Neural crest cell (in vitro differentiated cells): ENCODE results near the gene CUBN. TPM values are rescaled to one million over a fixed set of nuclear protein-coding genes. Genes with fewer than 3 reads are reported as not detected.

ENCODE experiments used
- DNase-seq: peaks from one replicate; pipeline ENCODE4 v3.0.0; 2021; ENCODE audit warnings: low read depth, mixed read lengths, low spot score
- H3K27ac Mint-ChIP-seq: one replicate; pipeline ENCODE4 v1.8.0; 2021; ENCODE audit warnings: mild to moderate bottlenecking, mixed read lengths; ENCODE audit not compliant: unreplicated experiment
- H3K27me3 Mint-ChIP-seq: 2 replicates; pipeline ENCODE4 v1.8.0; 2021; ENCODE audit warnings: low read depth, mild to moderate bottlenecking, mixed read lengths
- H3K36me3 Mint-ChIP-seq: 2 replicates; pipeline ENCODE4 v1.8.0; 2021; ENCODE audit warnings: low read depth, mild to moderate bottlenecking, mixed read lengths
- H3K4me1 Mint-ChIP-seq: 2 replicates; pipeline ENCODE4 v1.8.0; 2021; ENCODE audit warnings: mixed read lengths
- H3K4me3 Mint-ChIP-seq: one replicate; pipeline ENCODE4 v1.8.0; 2021; ENCODE audit warnings: mild to moderate bottlenecking, mixed read lengths
- H3K9me3 Mint-ChIP-seq: 2 replicates; pipeline ENCODE4 v1.8.0; 2021; ENCODE audit warnings: mixed read lengths
- CTCF ChIP-seq: fragments of 200-600 bp; sonication (generic); conservative IDR thresholded peaks from 2 replicates; pipeline ENCODE4 v1.5.0; 2021; ENCODE audit warnings: antibody characterized with exemption, mild to moderate bottlenecking
- total RNA-seq: library from RNA; stranded (reverse); gene quantifications from 2 replicates; pipeline ENCODE4 v1.2.1, GENCODE V29; 2021

CUBN gene
- total RNA-seq, 1 donor from 2014 or later = 2.2 TPM

- Mint-ChIP-seq H3K9me3 (peaks cover under 1% of the 10 kb centered on the region), H3K27ac (no peak overlapping the region), H3K4me3 (no peak overlapping the region), H3K4me1 (peaks cover 23% of the 10 kb centered on the region), H3K36me3 (peaks cover 4% of the 10 kb centered on the region), H3K27me3 (no peaks in the 10 kb centered on the region)
- DNase-seq = no peak
- TF ChIP-seq CTCF = no peak
These were observed 219.4 kb downstream of the CUBN start for GRCh38 chr10:16909961-16910792.

- Mint-ChIP-seq H3K27me3 (no peaks in the 10 kb centered on the region), H3K27ac (no peak overlapping the region), H3K4me3 (no peak overlapping the region)
These were observed 220.3 kb downstream of the CUBN start for GRCh38 chr10:16909271-16909767.

GRCh38 chr10:16907687-16908086 lies 221.9 kb downstream of the CUBN start:
- no peak for DNase-seq
- H3K36me3 Mint-ChIP-seq = peaks cover 6% of the 10 kb centered on the region
- no peaks in the 10 kb centered on the region for H3K27me3 Mint-ChIP-seq
- H3K4me3 Mint-ChIP-seq = no peak overlapping the region
- TF ChIP-seq CTCF = no peak
- peaks cover 12% of the 10 kb centered on the region for H3K9me3 Mint-ChIP-seq
- no peak overlapping the region for H3K27ac Mint-ChIP-seq
- H3K4me1 Mint-ChIP-seq = peaks cover 18% of the 10 kb centered on the region

More at GRCh38 chr10:16909271-16909767, 220.3 kb downstream of the CUBN start:
- no peak for TF ChIP-seq CTCF
- Mint-ChIP-seq H3K9me3 (peaks cover 5% of the 10 kb centered on the region), H3K4me1 (peaks cover 18% of the 10 kb centered on the region), H3K36me3 (peaks cover 4% of the 10 kb centered on the region)
- no peak for DNase-seq

- H3K9me3 Mint-ChIP-seq = peaks cover 15% of the 10 kb centered on the region
- H3K4me3 Mint-ChIP-seq = no peak overlapping the region
- no peak for DNase-seq
- peak overlapping the region; percentile 8 for H3K27ac Mint-ChIP-seq
- TF ChIP-seq CTCF = no peak
- no peaks in the 10 kb centered on the region for H3K27me3 Mint-ChIP-seq
- peaks cover 7% of the 10 kb centered on the region for H3K36me3 Mint-ChIP-seq
- peaks cover 23% of the 10 kb centered on the region for H3K4me1 Mint-ChIP-seq
These were observed 224.3 kb downstream of the CUBN start for GRCh38 chr10:16905320-16905719.

- no peak for TF ChIP-seq CTCF
These were observed 225.0 kb downstream of the CUBN start for GRCh38 chr10:16904639-16905061.

More at GRCh38 chr10:16904639-16905061, 225.0 kb downstream of the CUBN start:
- H3K36me3 Mint-ChIP-seq = peaks cover 7% of the 10 kb centered on the region
- no peaks in the 10 kb centered on the region for H3K27me3 Mint-ChIP-seq
- H3K9me3 Mint-ChIP-seq = peaks cover 15% of the 10 kb centered on the region
- no peak overlapping the region for H3K27ac Mint-ChIP-seq
- peaks cover 21% of the 10 kb centered on the region for H3K4me1 Mint-ChIP-seq
- H3K4me3 Mint-ChIP-seq = no peak overlapping the region
- no peak for DNase-seq
